K562 (cell line): Measurements from ENCODE around the gene GAPVD1. TPM values are rescaled to one million over a fixed set of nuclear protein-coding genes. Genes with fewer than 3 reads are reported as not detected.

Source experiments
- BRF2 ChIP-seq: IDR thresholded peaks from 3 replicates; pipeline ENCODE4 v1.6.1; 2011; ENCODE audit warnings: borderline replicate concordance, mild to moderate bottlenecking; ENCODE audit not compliant: insufficient read length, insufficient read depth
- CTCFL ChIP-seq: IDR thresholded peaks from 2 replicates; pipeline ENCODE4 v1.6.1; 2011; ENCODE audit warnings: borderline replicate concordance, low read depth, mild to moderate bottlenecking, moderate library complexity, low read length; ENCODE audit not compliant: insufficient read depth, poor library complexity, severe bottlenecking
- FIP1L1 ChIP-seq: fragments of 200-400 bp; formaldehyde crosslinking; IDR thresholded peaks from 2 replicates; pipeline ENCODE4 v1.6.1; 2018; ENCODE audit warnings: mild to moderate bottlenecking, low read depth, low read length; ENCODE audit not compliant: poor library complexity, severe bottlenecking
- YY1 ChIP-seq, 3 experiments: IDR thresholded peaks; 2 replicates each; pipeline ENCODE4 v1.6.1; 2011; ENCODE audit warnings: low read length in 2 of 3, mild to moderate bottlenecking in 2 of 3, moderate library complexity in 2 of 3, borderline replicate concordance in 1 of 3, control low read depth in 1 of 3, low read depth in 1 of 3; ENCODE audit not compliant: insufficient read depth in 3 of 3, insufficient replicate concordance in 2 of 3, control insufficient read depth in 1 of 3, insufficient read length in 1 of 3; ENCODE audit errors: extremely low read depth in 1 of 3
- polyA plus RNA-seq, 8 experiments: library from polyadenylated mRNA; depleted of rRNA in 4 of 8; stranded (reverse) in 5 of 8; unstranded in 3 of 8; fragments of >200 nt; fragmentation: Nextera tagmentation in 2 of 8; fragmentation: Illumina TruSeq in 1 of 8; extraction: Ambion mirVana in 2 of 8; extraction: Trizol in 1 of 8; gene quantifications; 2 replicates each; pipeline versions ENCODE4 v1.2.1 to v1.2.3, GENCODE V29; 2011 to 2014; ENCODE audit warnings: inconsistent platforms in 1 of 8, missing spikeins in 1 of 8
- total RNA-seq, 7 experiments: library from RNA; depleted of rRNA in 6 of 7; stranded (reverse); fragments of >200 nt in 6 of 7; fragmentation: Illumina TruSeq in 2 of 7; extraction: Trizol in 2 of 7; gene quantifications; 2 replicates each; pipeline versions ENCODE4 v1.2.1 to v1.2.3, GENCODE V29; 2011 to 2021; ENCODE audit warnings: low replicate concordance in 1 of 7

Gene GAPVD1
- total and polyA plus RNA-seq, 9 of the 15 experiments (the other 6 are each of a cell fraction or from before 2014, with no cell fraction given), result 9.5 to 66.1 (median 45.5) TPM

GRCh38 chr9:125407974-125408900 is 146.6 kb downstream of the GAPVD1 start (continued):
- TF ChIP-seq YY1 (IDR thresholded peaks at IDR 0.05; ENCODE audit: borderline replicate concordance in 1 of 3, control insufficient read depth in 1 of 3, extremely low read depth in 1 of 3, insufficient read depth in 3 of 3, insufficient read length in 1 of 3, insufficient replicate concordance in 2 of 3, low read depth in 1 of 3, low read length in 2 of 3), result peak in 1 of 3 experiments; percentile 7
- TF ChIP-seq FIP1L1, result peak; percentile 30
- no peak for TF ChIP-seq BRF2
- peak; percentile 5 for TF ChIP-seq CTCFL
